ENCODE results near the gene NOP58.

DNA sequence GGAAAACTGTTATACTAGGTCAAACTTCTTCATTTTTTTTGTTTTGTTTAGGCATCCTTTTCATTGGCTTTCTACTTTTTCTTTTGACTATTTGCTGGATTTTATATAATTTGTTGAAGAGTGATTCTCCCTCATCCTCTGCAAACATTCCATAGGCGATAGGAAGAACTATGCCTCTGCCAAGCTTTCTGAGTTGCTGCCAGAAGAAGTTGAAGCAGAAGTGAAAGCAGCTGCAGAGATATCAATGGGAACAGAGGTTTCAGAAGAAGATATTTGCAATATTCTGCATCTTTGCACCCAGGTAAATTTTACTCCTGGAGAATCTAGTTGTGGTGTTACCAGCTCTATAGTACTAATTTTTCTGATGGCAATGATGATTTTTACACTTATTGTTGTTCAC lies 25.4 kb downstream of the NOP58 start:
- TF ChIP-seq, protein P1, sequence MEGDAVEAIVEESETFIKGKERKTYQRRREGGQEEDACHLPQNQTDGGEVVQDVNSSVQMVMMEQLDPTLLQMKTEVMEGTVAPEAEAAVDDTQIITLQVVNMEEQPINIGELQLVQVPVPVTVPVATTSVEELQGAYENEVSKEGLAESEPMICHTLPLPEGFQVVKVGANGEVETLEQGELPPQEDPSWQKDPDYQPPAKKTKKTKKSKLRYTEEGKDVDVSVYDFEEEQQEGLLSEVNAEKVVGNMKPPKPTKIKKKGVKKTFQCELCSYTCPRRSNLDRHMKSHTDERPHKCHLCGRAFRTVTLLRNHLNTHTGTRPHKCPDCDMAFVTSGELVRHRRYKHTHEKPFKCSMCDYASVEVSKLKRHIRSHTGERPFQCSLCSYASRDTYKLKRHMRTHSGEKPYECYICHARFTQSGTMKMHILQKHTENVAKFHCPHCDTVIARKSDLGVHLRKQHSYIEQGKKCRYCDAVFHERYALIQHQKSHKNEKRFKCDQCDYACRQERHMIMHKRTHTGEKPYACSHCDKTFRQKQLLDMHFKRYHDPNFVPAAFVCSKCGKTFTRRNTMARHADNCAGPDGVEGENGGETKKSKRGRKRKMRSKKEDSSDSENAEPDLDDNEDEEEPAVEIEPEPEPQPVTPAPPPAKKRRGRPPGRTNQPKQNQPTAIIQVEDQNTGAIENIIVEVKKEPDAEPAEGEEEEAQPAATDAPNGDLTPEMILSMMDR (IDR thresholded peaks at IDR 0.05 in 2 of 3, conservative IDR thresholded peaks at IDR 0.05 in 1 of 3; ENCODE audit: borderline replicate concordance in 1 of 3, insufficient read depth in 1 of 3, low read depth in 2 of 3, low read length in 2 of 3) = no peak
- TF ChIP-seq, protein P2, sequence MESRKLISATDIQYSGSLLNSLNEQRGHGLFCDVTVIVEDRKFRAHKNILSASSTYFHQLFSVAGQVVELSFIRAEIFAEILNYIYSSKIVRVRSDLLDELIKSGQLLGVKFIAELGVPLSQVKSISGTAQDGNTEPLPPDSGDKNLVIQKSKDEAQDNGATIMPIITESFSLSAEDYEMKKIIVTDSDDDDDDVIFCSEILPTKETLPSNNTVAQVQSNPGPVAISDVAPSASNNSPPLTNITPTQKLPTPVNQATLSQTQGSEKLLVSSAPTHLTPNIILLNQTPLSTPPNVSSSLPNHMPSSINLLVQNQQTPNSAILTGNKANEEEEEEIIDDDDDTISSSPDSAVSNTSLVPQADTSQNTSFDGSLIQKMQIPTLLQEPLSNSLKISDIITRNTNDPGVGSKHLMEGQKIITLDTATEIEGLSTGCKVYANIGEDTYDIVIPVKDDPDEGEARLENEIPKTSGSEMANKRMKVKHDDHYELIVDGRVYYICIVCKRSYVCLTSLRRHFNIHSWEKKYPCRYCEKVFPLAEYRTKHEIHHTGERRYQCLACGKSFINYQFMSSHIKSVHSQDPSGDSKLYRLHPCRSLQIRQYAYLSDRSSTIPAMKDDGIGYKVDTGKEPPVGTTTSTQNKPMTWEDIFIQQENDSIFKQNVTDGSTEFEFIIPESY (IDR thresholded peaks at IDR 0.05; ENCODE audit: extremely low read depth, insufficient replicate concordance, low read length) = no peak

Data from HCT116 (cell line).